NCI-H510A (cell line): ENCODE measurements around the gene ZNF345.

Experiments used
- DNase-seq: peaks from one replicate; lab custom pipeline; 2025; lab: John Stamatoyannopoulos, UW

The ZNF345 gene

DNA sequence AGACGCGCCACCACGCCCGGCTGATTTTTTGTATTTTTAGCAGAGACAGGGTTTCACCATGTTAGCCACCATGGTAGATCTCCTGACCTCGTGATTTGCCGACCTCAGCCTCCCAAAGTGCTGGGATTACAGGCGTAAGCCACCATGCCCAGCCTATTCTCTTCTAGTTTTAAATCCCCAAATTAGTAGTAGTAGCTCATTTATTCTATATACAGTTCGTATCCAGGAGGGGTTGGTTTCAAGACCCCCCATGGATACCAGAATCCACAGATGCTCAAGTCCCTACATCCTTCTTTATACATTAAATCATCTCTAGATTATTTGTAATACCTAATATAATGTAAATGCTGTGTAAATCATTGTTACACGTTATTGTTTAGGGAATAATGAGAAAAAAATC lies 67.4 kb downstream of the ZNF345 start:
- DNase-seq = no peak
